Memory B cell (primary cell): ENCODE data around the gene UNKL.

Source experiments
- ATAC-seq: fragments of 150-1000 bp; cut with Tn5 transposase; 2 replicates; pipeline ENCODE4 v1.10.0; 2021; ENCODE audit warnings: low read depth, mild to moderate bottlenecking, moderate library complexity
- DNase-seq, 2 donors: peaks; one replicate each; pipeline ENCODE4 v3.0.0; 2022; ENCODE audit warnings: low spot score in 2 of 2
- H3K27ac Mint-ChIP-seq: one replicate; pipeline ENCODE4 v1.8.0; 2022; ENCODE audit warnings: mild to moderate bottlenecking, moderate library complexity, mixed read lengths
- H3K27me3 Mint-ChIP-seq: one replicate; pipeline ENCODE4 v1.8.0; 2022; ENCODE audit warnings: mixed read lengths
- H3K36me3 Mint-ChIP-seq: one replicate; pipeline ENCODE4 v1.8.0; 2022; ENCODE audit warnings: mild to moderate bottlenecking, mixed read lengths
- H3K4me1 Mint-ChIP-seq: one replicate; pipeline ENCODE4 v1.8.0; 2022; ENCODE audit warnings: mixed read lengths
- H3K4me3 Mint-ChIP-seq: one replicate; pipeline ENCODE4 v1.8.0; 2022; ENCODE audit warnings: mild to moderate bottlenecking, moderate library complexity, mixed read lengths
- H3K9me3 Mint-ChIP-seq: one replicate; pipeline ENCODE4 v1.8.0; 2022; ENCODE audit warnings: mixed read lengths

The UNKL gene

GRCh38 chr16:1315081-1316032, 99.1 kb downstream of the UNKL start:
- DNase-seq (no peak), ATAC-seq (no peak)
- H3K4me3 Mint-ChIP-seq = no peak overlapping the region
- H3K27me3 Mint-ChIP-seq = no peaks in the 10 kb centered on the region
- peaks cover 12% of the 10 kb centered on the region for H3K4me1 Mint-ChIP-seq
- no peak overlapping the region for H3K27ac Mint-ChIP-seq
- no peaks in the 10 kb centered on the region for H3K9me3 Mint-ChIP-seq
- H3K36me3 Mint-ChIP-seq = peaks cover 18% of the 10 kb centered on the region

DNA sequence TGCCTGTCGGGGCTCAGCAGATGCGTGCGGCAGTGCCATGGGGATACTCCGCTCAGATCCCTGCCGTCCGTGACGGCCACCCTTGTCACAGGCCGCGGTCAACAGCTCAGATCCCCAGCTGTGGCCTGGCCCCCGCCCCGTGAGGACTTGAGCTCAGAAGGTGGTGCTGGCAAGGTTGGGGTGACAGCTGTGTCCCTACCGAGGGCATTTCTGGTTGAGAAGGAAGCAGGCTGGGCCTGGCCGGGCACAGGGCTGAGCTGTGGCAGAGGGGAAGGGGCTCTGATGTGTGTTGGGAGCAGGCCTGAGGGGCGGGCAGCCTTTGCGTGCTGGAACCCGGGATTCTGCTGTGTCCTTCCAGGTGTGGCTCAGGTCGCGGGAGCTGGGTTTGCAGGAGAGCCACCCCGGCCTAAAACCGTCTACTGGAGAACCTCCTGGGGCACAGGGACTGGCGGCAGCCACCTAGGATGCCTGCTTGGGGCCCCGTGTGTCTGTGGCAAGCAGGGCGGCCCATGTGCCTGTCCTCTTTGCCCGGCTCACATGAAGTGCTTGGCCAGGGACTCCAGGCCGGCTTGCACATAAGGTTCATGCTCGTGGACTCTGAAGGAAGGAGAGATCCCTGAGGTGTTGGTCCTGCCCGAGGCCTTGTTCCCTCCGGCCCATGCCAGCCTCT, 100.0 kb downstream of the UNKL start:
- ATAC-seq = no peak
- no peak for DNase-seq
- Mint-ChIP-seq H3K4me3 (no peak overlapping the region), H3K36me3 (peaks cover 20% of the 10 kb centered on the region), H3K27me3 (no peaks in the 10 kb centered on the region), H3K9me3 (no peaks in the 10 kb centered on the region), H3K27ac (no peak overlapping the region), H3K4me1 (peaks cover 16% of the 10 kb centered on the region)

GRCh38 chr16:1313721-1314369, 100.7 kb downstream of the UNKL start:
- DNase-seq = no peak
- peaks cover 16% of the 10 kb centered on the region for H3K4me1 Mint-ChIP-seq
- no peak overlapping the region for H3K27ac Mint-ChIP-seq
- ATAC-seq = no peak
- H3K36me3 Mint-ChIP-seq = peaks cover 17% of the 10 kb centered on the region
- H3K27me3 Mint-ChIP-seq = no peaks in the 10 kb centered on the region
- no peak overlapping the region for H3K4me3 Mint-ChIP-seq
- H3K9me3 Mint-ChIP-seq = no peaks in the 10 kb centered on the region
